Natural killer cell treated with Interleukin-12 subunit alpha and Interleukin-12 subunit beta and Interleukin-15 and Interleukin-18, amount 100 ng/mL, for 72 hours (primary cell): ENCODE results near the gene TEX14. TPM values are rescaled to one million over a fixed set of nuclear protein-coding genes. Genes with fewer than 3 reads are reported as not detected.
"Not testable (repeated sequence)": the region's sequence is repeated elsewhere in the genome, so short reads cannot be mapped to it uniquely, and the experiment has no call there.

Experiments used
- ATAC-seq, 2 donors: fragments of 150-1000 bp; cut with Tn5 transposase in 1 of 2; sonication (Bioruptor Pico), chemical (Tn5 transposase) in 1 of 2; 2 replicates each; pipeline ENCODE4 v1.10.0; 2021
- DNase-seq: peaks from one replicate; pipeline ENCODE4 v3.0.0; 2022; ENCODE audit warnings: low spot score
- H3K27ac Mint-ChIP-seq, 2 donors: 1 replicate in 1 of 2; 2 replicates in 1 of 2; pipeline ENCODE4 v1.8.0; 2022; ENCODE audit warnings: mixed read lengths in 2 of 2, mild to moderate bottlenecking in 1 of 2, moderate library complexity in 1 of 2
- H3K27me3 Mint-ChIP-seq, 2 donors: 1 replicate in 1 of 2; 2 replicates in 1 of 2; pipeline ENCODE4 v1.8.0; 2022; ENCODE audit warnings: mixed read lengths in 2 of 2
- H3K36me3 Mint-ChIP-seq: one replicate; pipeline ENCODE4 v1.8.0; 2022; ENCODE audit warnings: mixed read lengths
- H3K4me1 Mint-ChIP-seq, 2 donors: 1 replicate in 1 of 2; 2 replicates in 1 of 2; pipeline ENCODE4 v1.8.0; 2022; ENCODE audit warnings: low read depth in 2 of 2, mixed read lengths in 2 of 2, mild to moderate bottlenecking in 1 of 2
- H3K4me3 Mint-ChIP-seq: one replicate; pipeline ENCODE4 v1.8.0; 2022; ENCODE audit warnings: mixed read lengths
- H3K9me3 Mint-ChIP-seq: 2 replicates; pipeline ENCODE4 v1.8.0; 2022; ENCODE audit warnings: mixed read lengths
- total RNA-seq, 2 donors: library from RNA; stranded (reverse); gene quantifications; one replicate each; pipeline ENCODE4 v1.2.3, GENCODE V29; 2022

Gene TEX14
- total RNA-seq, 2 donors from 2014 or later, result 0.12 to 0.22 TPM

DNA sequence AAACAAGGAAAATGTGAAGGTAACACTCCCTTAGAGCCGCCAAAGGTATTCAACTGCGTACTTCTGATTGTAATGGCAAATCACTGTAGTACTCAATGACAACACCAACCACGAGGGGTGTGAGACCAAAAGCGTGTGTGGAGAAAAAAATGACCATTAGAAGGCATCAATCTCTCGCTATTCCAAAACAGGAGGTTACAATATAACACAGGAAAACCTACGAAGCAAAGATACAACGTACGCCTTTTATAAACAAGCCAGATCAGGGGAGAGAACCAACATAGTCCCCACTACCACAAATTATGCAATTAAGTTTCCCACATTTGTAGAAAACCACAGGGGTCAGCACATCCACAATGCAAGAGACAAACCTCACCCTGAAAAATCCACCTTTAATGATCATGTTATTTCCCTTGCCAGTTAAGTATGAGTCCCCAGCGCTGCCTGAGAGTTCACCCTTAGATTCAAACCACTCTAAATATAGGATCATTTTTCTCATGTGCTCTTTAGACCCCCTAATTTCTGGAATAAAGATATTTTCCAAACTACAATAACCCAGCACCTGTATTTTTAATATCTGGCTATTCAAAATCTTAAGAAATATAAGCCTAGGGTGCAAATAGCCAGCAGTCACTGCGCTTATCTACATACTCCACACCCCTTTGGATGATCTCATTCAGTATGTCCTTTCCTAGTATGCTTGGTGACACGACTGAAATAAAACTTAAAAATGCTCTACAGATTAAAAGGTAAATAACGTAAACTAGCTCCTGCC lies 12.4 kb downstream of the TEX14 start:
- ATAC-seq (peak in 1 of 2 donors; percentile 64), DNase-seq (no peak)
- Mint-ChIP-seq H3K9me3 (no peaks in the 10 kb centered on the region), H3K4me3 (no peak overlapping the region), H3K36me3 (no peaks in the 10 kb centered on the region), H3K27me3 (peaks cover 7 to 8% of the 10 kb centered on the region in 2 donors), H3K4me1 (peaks cover 8% of the 10 kb centered on the region in 2 donors), H3K27ac (no peak overlapping the region)

DNA sequence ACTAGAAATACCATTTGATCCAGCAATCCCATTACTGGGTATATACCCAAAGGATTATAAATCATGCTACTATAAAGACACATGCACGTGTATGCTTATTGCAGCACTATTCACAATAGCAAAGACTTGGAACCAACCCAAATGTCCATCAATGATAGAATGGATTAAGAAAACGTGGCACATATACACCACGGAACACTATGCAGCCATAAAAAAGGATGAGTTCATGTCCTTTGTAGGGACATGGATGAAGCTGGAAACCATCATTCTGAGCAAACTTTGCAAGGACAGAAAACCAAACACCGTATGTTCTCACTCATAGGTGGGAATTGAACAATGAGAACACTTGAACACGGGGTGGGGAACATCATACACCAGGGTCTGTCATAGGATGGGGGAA lies 13.6 kb downstream of the TEX14 start:
- DNase-seq, H3K4me3 Mint-ChIP-seq, H3K27ac Mint-ChIP-seq, ATAC-seq, H3K36me3 Mint-ChIP-seq, H3K27me3 Mint-ChIP-seq, H3K4me1 Mint-ChIP-seq, H3K9me3 Mint-ChIP-seq: not testable (repeated sequence)

- Mint-ChIP-seq H3K4me1 (peaks cover 8% of the 10 kb centered on the region in 2 donors), H3K27me3 (peaks cover 7 to 8% of the 10 kb centered on the region in 2 donors), H3K4me3 (no peak overlapping the region), H3K27ac (no peak overlapping the region), H3K9me3 (no peaks in the 10 kb centered on the region), H3K36me3 (no peaks in the 10 kb centered on the region)
- DNase-seq (no peak), ATAC-seq (no peak)
Observed at GRCh38 chr17:58677194-58677880, 14.5 kb downstream of the TEX14 start.

- no peak overlapping the region for H3K4me3 Mint-ChIP-seq
- no peak overlapping the region for H3K27ac Mint-ChIP-seq
- H3K36me3 Mint-ChIP-seq, result no peaks in the 10 kb centered on the region
- H3K27me3 Mint-ChIP-seq, result peaks cover 19 to 21% of the 10 kb centered on the region in 2 donors
- peaks cover 0 to 1% of the 10 kb centered on the region in 2 donors for H3K4me1 Mint-ChIP-seq
- no peaks in the 10 kb centered on the region for H3K9me3 Mint-ChIP-seq
- ATAC-seq (no peak), DNase-seq (no peak)
Observed at GRCh38 chr17:58671969-58672368, 19.9 kb downstream of the TEX14 start.

DNA sequence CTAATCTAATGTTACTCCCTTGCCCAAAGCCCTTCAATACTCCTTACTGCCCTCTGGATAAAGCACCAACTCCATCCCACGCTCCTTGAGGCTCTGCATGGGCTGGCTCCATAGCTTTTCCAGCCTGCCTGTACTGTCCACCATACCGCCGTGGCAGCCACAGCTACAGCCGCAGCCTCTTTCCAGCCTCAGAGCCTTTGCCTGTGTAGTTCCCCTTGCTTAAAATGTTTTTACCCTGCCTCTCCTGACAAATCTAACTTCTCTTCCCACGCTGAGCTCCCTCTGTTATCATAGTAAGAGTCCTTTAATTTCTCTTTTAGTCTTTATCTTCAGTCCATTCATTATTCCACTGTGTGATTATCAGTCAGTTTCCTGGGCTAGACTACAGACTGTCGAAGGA lies 22.0 kb downstream of the TEX14 start:
- Mint-ChIP-seq H3K27ac (no peak overlapping the region), H3K4me1 (peaks cover 6% of the 10 kb centered on the region in 2 donors), H3K27me3 (peaks cover 23% of the 10 kb centered on the region in 2 donors), H3K9me3 (no peaks in the 10 kb centered on the region), H3K36me3 (no peaks in the 10 kb centered on the region), H3K4me3 (no peak overlapping the region)
- DNase-seq, result no peak
- no peak for ATAC-seq

DNA sequence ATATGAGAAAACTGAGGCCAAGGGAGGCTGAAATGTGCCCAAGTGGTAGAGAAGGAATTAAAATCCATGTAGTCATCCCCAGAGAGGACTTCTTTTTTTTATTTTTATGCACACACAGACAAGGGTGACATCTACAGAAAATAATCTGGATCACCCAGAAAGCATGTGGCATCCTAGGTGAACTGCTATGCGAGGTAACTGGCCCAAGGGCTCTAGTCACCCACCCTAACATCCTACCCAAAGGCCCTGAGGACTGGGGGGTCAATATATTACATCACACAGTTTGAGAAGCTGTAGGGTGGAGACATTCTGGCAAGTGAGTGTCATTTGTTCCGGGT lies 23.3 kb downstream of the TEX14 start:
- peaks cover 22 to 23% of the 10 kb centered on the region in 2 donors for H3K27me3 Mint-ChIP-seq
- H3K4me1 Mint-ChIP-seq, result peaks cover 6% of the 10 kb centered on the region in 2 donors
- DNase-seq (no peak), ATAC-seq (no peak)
- no peaks in the 10 kb centered on the region for H3K36me3 Mint-ChIP-seq
- no peak overlapping the region for H3K4me3 Mint-ChIP-seq
- H3K9me3 Mint-ChIP-seq, result no peaks in the 10 kb centered on the region
- no peak overlapping the region for H3K27ac Mint-ChIP-seq

DNA sequence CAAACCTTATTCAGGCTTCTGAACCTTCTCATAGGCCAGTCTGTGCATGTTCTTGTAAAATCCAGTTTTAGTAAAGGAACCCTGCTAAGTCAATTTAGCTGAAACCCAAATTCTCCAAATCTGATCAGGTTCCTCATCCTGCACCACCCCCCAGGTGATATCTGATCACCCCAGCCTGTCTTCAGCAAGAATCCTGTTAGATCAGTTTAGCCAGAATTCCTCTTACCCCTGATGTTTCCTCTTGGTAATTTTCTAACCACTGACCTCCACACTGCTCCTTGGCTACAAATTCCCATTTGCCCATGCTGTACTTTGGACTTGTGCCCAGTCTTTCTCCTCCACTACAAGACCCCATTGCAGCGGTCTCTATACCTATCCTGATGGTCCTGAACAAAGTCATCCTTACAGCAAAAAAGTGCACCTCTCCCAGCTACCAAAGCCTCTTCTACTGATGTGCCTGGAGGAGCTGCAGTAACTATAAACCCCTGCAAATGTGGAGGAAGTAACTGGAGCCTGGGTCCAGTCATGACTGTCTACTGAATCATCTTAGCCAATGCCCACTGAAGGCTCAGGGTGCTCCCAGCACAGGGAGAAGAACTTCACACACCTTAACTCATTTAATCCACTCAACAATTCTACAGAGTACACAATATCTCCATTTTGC lies 23.8 kb downstream of the TEX14 start:
- no peak overlapping the region for H3K27ac Mint-ChIP-seq
- ATAC-seq (no peak), DNase-seq (no peak)
- H3K27me3 Mint-ChIP-seq, result peaks cover 22 to 23% of the 10 kb centered on the region in 2 donors
- H3K4me3 Mint-ChIP-seq, result no peak overlapping the region
- H3K36me3 Mint-ChIP-seq, result no peaks in the 10 kb centered on the region
- peaks cover 6% of the 10 kb centered on the region in 2 donors for H3K4me1 Mint-ChIP-seq
- H3K9me3 Mint-ChIP-seq, result no peaks in the 10 kb centered on the region

DNA sequence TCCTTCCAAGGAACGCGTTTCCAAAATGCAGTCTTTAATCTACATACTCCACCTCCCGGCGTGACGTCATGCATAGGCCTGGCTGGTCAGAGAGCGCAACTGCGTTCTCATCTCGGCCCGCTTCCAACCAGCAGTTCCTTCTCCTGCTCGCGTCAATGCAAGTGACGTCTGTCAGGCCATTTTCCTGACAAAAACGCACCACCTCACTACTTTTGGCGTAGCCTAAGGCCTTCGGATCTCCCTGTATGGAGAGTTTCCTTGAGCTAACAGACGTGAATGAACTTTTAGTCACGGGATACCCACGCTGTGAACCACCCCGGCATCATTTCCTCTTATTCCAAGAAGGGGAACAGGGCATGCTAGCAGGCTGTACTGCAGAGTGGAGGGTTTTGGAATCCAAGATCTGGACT lies 25.0 kb downstream of the TEX14 start:
- no peak for DNase-seq
- Mint-ChIP-seq H3K4me1 (peaks cover 6% of the 10 kb centered on the region in 2 donors), H3K9me3 (no peaks in the 10 kb centered on the region), H3K27ac (no peak overlapping the region), H3K27me3 (peaks cover 22 to 23% of the 10 kb centered on the region in 2 donors), H3K36me3 (no peaks in the 10 kb centered on the region), H3K4me3 (peak overlapping the region; percentile 43)
- peak in 1 of 2 donors; percentile 51 for ATAC-seq

DNA sequence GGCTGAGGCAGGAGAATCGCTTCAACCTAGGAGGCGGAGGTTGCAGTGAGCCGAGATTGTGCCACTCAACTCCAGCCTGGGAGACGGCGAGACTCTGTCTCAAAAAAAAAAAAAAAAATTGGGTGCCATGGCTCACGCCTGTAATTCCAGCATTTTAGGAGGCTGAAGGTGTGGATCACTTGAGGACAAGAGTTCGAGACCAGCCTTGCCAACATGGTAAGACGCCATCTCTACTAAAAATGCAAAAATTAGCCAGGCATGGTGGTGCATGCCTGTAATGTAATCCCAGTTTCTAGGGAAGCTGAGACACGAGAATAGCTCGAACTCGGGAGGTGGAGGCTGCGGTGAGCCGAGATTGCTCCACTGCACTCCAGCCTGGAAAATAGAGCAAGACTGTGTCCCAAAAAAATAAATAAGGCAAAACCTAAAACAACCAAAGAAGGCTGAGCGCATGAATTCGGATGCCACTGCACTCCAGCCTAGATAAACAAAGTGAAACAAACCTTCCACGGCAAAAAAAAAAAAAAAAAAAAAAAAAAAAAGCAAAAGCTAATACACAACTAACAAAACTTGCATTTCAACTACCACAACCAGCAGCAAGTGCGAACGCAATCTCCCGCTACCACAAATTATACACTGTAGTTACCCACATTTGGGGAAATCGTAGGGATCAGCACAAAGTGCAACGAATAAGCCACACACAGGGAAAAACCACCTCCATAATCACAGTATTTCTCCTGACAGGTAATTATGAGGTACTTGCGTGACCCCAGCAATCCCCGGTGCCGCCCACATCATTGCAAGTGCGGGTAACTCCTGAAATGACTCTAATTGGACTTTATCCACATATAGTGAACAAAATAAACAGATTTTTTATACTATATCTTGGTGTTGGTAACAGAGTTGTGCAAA lies 25.6 kb downstream of the TEX14 start:
- no peaks in the 10 kb centered on the region for H3K9me3 Mint-ChIP-seq
- DNase-seq (no peak), ATAC-seq (no peak)
- peak overlapping the region; percentile 43 for H3K4me3 Mint-ChIP-seq
- no peaks in the 10 kb centered on the region for H3K36me3 Mint-ChIP-seq
- H3K4me1 Mint-ChIP-seq, result peaks cover 6% of the 10 kb centered on the region in 2 donors
- H3K27me3 Mint-ChIP-seq, result peaks cover 22 to 23% of the 10 kb centered on the region in 2 donors
- no peak overlapping the region for H3K27ac Mint-ChIP-seq

DNA sequence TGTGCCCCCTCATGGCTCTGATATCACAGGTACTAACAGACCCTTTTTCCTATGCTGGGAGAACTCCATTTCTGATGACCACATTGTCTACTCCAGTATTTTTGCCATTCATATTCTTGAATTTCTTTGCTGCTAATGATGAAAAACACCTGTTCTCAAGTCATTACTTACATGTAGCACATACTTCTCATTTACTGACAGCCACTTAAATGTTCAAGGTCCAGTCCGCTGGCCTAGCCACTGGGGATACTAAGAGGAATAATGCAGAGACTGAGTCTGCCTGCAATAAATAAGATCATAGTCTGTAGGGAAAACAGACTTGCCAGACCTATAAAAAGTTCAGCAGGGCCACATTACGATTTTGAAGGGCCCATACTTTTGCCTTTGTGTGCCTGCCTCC lies 27.5 kb downstream of the TEX14 start:
- peaks cover 8 to 10% of the 10 kb centered on the region in 2 donors for H3K4me1 Mint-ChIP-seq
- ATAC-seq (no peak), DNase-seq (no peak)
- H3K4me3 Mint-ChIP-seq, result no peak overlapping the region
- no peak overlapping the region for H3K27ac Mint-ChIP-seq
- no peaks in the 10 kb centered on the region for H3K9me3 Mint-ChIP-seq
- H3K36me3 Mint-ChIP-seq, result no peaks in the 10 kb centered on the region
- H3K27me3 Mint-ChIP-seq, result peaks cover 14 to 22% of the 10 kb centered on the region in 2 donors

- Mint-ChIP-seq H3K36me3 (no peaks in the 10 kb centered on the region), H3K27ac (no peak overlapping the region), H3K9me3 (no peaks in the 10 kb centered on the region), H3K4me3 (no peak overlapping the region), H3K4me1 (peaks cover 16 to 26% of the 10 kb centered on the region in 2 donors), H3K27me3 (peaks cover 2 to 3% of the 10 kb centered on the region in 2 donors)
- ATAC-seq, result no peak
- no peak for DNase-seq
Observed at GRCh38 chr17:58661499-58661898, 30.3 kb downstream of the TEX14 start.

DNA sequence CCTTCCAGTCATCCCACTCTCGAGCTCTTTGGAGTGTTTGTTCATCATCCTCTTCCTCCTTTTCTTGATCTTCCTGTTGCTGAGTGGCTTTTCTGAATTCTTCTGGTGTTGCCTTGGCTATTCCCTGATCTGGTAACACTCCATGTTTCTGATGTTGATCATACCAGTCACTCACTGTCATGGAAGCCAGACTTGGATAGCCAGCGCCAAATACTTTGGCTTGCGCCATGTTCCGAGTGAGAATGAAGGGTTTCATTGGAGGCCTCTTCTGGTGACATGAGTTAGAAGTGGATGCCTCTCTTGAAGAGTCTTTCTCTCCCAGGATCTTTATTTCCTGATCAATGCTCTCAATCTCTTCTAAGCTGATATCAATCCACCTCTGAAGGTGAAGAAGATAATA lies 31.2 kb downstream of the TEX14 start:
- DNase-seq (no peak), ATAC-seq (no peak)
- Mint-ChIP-seq H3K27ac (peak overlapping the region in 1 of 2 donors; percentile 5), H3K4me1 (peaks cover 15 to 23% of the 10 kb centered on the region in 2 donors), H3K9me3 (no peaks in the 10 kb centered on the region), H3K27me3 (no peaks in the 10 kb centered on the region), H3K4me3 (peak overlapping the region; percentile 23), H3K36me3 (no peaks in the 10 kb centered on the region)

- not testable (repeated sequence) for ATAC-seq, H3K27me3 Mint-ChIP-seq, DNase-seq, H3K36me3 Mint-ChIP-seq, H3K9me3 Mint-ChIP-seq
- peaks cover 15 to 23% of the 10 kb centered on the region in 2 donors for H3K4me1 Mint-ChIP-seq
- H3K4me3 Mint-ChIP-seq, result peak overlapping the region; percentile 84
- peak overlapping the region; percentile 95 to 98 for H3K27ac Mint-ChIP-seq
Observed at GRCh38 chr17:58659714-58660084, 32.1 kb downstream of the TEX14 start.
